HG03520 (cell line): Measurements from ENCODE around the gene PODNL1.

ENCODE experiments used
- ATAC-seq: cut with Tn5 transposase; IDR thresholded peaks from one replicate; pipeline ENCODE4 v1.9.1; 2021; ENCODE audit warnings: mild to moderate bottlenecking, moderate library complexity; ENCODE audit not compliant: unreplicated experiment

PODNL1 gene

DNA sequence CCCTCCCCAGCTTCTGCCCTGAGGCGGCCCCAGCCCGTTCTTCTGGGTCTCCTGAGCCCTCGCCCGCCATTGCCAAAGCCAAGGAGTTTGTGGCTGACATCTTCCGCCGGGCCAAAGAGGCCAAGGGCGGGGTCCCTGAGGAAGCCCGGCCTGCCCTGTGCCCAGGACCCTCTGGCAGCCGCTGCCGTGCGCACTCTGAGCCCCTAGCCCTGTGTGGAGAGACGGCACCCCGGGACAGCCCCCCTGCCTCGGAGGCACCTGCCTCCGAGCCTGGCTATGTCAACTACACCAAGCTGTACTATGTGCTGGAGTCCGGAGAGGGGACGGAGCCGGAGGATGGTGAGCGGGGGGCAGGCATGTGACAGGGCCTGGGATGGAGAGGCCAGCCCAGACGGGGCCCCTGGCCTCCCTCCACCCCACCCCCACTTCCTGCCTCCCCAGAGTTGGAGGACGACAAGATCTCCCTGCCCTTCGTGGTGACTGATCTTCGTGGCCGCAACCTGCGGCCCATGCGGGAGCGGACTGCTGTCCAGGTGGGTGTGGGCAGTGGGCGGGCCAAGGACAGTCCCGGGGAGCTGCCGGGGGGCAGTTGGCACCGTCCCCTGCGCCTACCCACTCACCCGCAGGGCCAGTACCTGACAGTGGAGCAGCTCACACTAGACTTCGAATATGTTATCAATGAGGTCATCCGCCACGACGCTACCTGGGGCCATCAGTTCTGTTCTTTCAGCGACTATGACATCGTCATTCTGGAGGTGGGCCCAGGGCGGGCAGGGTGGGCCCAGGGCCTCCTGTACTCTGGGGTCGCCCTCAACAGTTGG is 21.1 kb upstream of the PODNL1 start:
- no peak for ATAC-seq

DNA sequence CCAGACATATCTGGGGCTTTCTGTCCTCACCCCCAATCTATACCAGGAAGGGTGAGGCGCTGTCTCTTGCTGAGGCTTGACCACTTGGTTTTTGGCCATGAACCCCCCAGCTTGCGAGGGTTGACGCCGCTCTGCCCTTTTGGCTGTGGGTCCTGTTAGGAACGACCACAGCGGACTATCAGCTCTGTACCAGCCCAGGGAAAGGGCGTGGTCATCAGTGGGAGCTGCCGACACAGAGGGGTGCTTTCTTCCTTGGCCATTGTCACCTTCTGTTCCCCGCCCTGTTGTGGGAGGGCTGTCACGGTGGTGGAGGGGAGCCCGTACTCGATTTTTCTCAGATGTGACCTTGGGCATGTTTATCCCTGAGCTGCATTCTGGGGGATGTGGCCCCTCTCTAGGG is 19.8 kb upstream of the PODNL1 start:
- ATAC-seq: no peak

DNA sequence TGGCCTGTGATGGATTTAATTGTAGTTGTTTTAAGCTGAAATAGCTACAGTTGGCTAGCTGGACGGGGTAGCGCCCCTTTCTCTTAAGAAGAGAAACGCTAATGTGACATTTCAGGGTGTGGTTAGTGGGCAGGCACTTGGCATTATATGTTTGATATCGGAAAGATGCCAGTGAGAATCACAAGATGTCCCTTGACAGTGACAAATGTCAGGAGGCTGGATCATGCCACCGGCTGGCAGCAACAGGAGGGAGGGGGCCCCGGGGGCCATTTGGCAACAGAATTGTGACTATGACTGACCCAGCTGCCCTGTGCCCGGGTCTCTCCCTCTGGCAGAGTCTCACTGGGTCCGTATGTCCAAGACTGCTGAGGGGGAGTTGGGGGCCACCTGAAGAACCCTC is 18.8 kb upstream of the PODNL1 start:
- no peak for ATAC-seq

DNA sequence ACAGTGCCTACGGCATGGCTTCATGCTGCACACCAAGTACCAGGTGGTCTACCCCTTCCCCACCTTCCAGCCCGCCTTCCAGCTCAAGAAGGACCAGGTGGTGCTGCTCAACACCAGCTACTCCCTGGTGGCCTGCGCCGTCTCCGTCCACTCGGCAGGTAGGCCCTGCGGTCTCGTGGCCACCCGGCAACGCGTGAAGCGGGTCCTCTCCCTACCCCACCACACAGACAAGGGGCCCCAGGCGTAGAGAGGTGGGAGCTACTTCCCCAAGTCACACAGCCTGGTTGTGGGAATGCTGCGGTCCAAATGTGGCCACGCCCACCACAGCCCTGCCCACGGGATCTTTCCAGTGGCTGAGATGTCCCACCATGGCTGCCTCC is 18.1 kb upstream of the PODNL1 start:
- no peak for ATAC-seq

DNA sequence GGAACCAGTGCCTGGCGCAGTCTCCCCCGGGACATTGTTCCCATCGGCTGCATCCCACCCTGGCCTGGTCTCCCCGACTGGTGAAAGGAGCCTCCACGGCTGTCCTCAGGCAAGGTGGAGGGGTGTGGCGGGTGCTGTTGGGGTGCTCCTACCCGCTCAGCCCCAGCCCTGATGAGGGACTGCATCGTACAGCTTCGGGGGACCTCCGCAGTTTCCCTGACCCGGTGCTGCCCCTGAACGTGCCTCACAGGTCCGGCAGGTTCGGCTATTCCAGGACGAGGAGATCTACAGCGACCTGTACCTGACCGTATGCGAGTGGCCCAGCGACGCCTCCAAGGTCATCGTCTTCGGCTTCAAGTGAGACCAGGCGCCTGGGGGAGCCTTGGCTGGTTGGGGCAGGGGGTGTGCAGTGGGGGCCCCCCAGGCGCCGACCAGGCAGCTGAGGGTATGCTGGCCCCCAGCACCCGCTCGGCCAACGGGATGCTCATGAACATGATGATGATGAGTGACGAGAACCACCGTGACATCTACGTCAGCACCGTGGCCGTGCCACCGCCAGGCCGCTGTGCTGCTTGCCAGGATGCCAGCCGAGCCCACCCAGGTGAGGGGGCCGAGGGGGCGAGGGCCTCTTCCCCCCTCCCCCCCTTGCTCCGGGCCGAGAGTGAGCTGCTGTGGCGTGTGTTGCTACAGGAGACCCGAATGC is 17.6 kb upstream of the PODNL1 start:
- ATAC-seq: no peak

DNA sequence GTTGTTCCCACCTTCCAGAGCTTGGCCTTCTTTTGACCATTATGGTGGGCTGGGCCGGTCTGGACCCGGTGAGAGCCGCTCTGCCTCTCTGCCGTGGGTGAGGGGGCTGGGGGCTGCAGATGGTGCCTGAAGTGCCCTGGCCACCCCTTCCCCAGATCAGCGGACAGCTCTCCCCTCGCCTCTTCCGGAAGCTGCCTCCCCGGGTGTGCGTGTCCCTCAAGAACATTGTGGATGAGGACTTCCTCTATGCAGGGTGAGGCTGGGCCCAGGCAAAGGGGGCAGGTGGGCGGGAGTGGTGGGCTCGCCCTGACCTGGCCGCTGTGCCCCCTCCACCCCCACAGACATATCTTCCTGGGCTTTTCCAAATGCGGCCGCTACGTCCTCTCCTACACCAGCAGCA is 16.0 kb upstream of the PODNL1 start:
- ATAC-seq: no peak

DNA sequence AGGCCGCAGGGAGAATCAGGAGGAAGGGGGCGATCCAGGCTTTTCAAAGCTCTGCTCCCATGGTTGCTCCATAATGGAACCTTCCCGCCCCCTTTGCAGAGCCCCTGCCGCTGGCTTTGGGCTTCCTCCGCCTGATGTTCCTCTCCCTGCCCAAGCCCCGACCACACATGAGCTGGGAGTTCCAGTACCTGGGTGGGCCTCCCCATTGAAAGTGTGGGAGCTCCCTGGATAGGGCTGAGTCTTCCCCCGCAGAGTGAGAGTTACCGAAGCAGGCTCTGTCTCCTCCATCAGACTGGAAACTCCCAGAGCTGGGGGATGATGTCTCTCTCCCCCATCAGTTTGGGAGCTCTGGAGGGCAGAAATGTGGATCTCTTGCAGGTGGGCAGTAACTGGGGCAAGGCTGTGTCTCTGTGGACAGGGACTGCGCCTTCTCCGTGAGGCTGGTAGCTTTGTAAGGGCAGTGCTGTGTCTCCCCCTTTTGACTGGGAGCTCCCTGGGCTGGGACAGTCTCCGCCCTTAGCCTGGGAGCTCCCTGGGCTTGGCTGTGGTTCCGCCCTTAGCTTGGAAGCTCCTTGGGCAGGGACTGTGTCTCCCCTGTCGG is 14.8 kb upstream of the PODNL1 start:
- no peak for ATAC-seq

DNA sequence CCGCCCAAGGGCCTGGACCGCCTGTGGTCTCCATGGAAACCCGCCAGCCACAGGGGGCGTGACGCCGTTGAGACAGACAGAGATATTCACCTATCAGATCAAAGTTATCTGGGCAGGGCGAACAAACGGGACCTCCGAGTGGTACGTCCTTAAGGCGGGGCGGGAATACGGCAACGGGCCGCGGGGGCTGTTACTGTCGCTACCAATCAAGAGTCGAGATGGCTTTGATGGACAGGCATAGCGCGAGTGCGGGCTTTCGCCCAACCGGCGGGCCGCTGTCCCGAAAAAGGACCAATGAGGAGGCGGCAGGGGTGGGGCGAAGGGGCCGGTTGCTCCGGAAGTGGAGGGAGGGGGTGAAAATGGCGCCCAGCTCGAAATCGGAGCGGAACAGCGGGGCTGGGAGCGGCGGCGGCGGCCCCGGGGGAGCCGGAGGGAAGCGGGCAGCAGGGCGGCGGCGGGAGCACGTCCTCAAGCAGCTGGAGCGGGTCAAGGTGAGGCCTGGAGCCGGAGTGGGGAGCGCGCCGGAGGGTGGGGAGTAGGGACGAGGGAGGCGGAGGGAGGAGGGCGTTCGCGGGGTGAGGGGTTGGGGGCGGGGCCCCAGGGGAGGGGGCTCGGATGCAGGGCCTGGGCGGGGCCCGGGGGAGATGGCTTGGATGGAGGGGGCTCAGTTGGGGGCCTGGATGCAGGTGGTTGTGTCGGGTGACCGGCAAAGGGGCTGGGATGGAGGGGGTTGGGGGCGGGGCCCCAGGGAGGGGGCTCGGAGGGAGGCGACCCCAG is 14.1 kb upstream of the PODNL1 start, which contains the start of gene DCAF15:
DCAF15 (plus strand) TSS at position 356 of the 777 bp plus-strand sequence; CDS start at position 360, 4 bp downstream.
- ATAC-seq: peak; percentile 94

DNA sequence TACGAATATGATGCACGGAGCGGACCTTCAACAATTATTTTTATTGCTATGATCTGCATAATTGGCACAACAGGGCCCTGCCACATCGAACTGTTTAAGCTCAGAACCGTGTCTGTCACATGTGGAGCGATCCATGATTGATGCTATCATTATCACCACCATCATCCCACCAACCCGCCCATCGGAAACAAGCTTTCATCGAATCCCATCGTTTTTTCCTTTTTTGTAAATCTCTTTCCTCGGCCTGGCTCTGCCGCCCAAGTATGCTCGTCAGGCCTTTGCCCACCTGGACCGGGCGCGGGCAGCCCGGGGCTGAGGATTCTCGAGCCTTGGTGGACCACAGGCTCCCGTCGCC is 13.6 kb upstream of the PODNL1 start:
- ATAC-seq: no peak

DNA sequence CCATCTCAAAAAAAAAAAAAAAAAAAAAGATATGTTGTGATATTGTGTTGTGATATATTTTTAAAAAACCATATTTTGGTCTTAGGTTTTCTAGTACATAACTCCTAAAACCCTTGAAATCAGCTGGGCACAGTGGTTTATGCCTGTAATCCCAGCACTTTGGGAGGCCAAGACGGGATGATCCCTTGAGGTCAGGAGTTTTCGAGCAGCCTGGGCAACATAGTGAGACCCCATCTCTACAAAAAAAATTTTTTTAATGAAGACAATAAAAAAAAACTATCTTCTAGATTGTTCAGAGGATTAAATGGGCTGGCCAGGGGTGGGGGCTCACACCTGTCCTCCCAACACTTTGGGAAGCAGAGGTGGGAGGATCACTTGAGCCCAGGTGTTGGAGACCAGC is 12.8 kb upstream of the PODNL1 start:
- no peak for ATAC-seq

DNA sequence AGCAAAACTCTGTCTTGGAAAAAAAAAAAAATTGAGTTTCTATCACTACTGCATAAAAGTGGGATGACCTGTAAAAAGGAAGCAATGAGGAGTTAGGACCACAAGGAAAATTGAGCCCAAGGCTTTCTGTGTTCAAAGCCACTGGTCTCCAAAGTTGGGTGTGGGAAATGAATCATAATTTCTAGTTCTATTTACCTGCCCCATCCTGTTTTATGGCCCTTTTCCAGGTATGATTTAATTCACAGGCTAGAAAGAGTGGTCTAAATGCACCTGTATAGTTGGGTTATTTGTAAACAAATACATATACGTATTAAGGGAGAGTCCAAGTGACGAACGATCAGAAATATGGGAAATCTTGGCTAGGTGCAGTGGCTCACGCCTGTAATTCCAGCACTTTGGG is 8.2 kb upstream of the PODNL1 start:
- ATAC-seq: no peak

DNA sequence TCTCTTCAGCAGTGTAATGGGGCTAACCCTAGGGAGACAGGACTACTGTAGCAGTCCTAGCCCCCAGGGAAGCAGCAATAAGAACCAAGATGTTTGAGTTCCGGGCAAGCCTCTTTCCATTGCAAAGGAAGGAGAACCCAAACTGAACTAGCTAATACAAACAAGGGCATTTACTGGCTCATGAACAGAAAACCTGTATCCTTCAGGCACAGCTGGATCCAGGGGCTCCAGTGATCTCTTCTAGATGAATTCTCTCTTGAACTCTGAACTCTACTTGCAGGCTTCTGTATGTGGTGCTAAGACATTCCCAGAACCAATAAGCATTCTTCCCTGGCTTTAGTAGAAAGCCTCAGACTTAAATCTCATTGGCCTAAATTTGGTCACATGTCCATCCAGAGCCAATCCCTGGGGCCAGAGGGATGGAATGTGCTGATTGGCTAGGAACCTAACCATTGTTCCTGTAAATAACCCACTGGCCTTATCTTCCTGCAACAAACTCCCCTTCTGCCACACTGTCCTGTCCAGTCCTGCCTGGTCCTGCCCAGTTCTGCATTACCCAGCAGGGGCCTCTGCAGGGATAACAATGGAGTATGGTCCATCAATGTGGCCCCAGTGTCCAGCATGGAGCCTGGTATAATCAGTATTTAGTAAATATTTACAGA is 3.9 kb upstream of the PODNL1 start:
- no peak for ATAC-seq

DNA sequence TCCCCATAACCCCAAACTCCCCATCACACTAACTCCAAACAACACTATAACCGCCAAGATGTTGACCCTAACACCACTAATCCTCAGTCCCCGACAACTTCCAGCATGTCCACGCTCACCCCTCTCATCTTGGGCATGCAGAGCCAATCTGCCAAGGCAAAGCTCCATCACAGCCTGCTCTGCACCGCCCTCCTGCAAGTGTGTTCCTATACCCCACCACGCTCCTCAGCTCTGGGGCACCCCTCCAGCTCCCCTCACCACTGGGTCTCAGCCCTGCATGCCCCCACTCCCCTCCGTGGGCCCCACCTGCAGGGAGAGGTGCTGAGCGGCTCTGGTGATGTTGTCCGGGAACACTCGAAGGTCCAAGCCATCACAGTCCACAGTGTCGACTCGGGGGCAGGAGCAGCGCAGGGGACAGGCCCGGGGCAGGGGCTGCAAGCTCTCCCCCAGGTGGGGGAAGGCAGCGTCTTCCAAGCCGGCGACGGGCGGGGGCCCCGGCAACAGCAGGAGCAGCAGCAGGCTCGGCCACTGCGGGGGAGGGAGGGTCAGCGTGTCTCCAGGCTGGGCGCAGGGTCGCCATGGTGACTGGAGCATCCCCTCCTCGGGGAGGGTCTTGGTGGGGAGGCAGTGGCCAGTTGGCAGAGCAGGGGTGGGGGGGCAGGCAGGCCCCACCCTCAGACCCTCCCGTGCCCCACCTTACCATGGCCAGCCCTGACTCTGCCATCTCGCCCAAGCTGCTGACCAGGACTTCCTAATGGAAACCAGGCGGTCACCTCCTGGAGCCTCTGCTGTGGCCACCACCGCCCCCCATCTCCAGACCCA is 527 bp downstream of the PODNL1 start:
- no peak for ATAC-seq

DNA sequence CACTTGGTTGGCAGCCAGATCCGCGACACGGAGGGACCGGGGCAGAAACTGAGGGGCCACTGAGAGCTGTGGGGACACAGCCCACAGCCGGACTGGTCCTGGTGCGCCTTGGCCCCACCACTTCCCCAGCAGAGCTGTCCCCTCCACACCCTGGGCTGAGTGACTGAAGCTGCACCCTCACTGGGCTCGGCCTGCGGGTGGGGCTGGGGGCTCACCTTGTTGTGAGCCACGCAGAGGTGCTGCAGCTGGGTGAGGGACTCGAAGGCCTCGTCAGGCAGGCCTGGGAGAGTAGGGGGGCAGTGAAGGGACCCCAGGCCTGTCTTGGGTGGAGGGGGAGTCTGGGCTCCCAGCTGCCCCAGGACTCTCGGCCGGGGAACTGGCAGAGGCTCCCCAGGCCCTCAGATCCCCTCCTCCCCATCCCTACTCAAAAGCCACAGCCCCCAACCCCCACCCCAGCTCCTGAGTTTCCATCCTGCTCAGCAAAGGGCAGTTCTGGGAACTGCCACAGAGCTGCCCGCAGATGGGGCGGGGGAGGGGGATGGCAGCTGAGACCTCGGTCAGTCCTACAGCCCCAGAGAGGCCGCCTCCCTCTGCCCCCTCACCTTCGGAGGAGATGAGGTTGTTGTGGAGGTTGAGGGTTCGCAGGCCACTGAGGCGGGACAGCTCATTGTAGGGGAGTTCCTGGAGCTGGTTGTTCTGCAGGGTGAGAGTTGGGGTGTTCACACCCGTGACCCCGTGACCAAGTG is 2.3 kb downstream of the PODNL1 start:
- ATAC-seq: no peak

DNA sequence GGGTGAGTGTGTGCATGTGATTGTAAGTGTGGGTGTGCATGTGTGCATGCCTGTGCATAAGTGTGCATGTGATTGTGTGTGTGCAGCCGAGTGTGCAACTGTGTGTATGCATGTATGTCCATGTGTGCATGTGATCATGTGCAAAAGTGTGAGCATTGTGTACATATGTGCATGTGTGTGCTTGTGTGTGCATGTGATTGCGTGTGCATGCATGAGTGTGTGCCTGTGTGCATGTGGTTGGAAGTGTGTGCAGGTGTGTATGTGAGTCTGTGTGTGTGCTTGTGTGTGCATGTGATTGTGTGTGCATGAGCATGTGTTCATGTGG is 3.5 kb downstream of the PODNL1 start:
- ATAC-seq: no peak

DNA sequence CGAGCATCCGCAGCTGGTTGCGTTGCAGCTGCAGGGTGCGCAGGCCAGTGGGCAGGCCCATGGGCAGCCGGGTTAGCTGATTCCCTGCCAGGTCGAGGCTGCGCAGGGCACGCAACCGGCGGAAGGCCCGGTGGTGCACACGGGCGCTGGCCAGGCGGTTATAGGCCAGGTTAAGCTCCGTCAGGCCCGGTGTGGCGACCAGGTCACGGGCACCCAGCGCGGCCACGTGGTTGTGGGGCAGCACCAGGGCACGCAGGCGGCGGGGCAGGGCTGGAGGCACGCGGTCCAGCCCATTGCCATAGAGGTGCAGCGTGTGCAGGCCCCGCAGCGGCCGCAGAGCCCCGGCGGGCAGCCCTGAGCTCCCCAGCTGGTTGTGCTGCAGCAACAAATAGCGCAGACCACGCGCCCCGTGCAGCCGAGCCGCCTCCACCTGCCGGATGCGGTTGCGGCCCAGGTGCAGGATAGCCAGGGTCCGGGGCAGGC is 5.3 kb downstream of the PODNL1 start:
- no peak for ATAC-seq

DNA sequence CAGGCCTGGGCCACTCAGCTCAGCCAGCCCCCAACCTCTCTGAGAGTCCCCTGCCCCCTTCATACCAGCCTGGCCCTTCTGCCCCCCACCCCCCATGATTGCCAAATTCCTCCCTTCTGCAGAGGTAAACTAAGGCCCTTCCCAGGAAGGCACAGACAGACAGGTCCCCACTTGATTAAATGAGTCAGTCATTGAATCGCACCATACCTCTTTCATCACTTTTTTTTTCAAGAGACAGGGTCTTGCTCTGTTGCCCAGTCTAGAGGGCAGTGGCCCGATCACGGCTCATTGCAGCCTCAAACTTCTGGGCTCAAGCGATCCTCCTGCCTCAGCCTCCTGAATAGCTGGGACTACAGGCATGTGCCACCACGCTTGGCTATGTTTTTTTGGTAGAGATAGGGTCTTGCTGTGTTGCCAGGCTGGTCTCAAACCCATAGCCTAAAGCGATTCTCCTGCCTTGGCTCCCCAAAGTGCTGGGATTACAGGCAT is 6.0 kb downstream of the PODNL1 start:
- ATAC-seq: no peak

DNA sequence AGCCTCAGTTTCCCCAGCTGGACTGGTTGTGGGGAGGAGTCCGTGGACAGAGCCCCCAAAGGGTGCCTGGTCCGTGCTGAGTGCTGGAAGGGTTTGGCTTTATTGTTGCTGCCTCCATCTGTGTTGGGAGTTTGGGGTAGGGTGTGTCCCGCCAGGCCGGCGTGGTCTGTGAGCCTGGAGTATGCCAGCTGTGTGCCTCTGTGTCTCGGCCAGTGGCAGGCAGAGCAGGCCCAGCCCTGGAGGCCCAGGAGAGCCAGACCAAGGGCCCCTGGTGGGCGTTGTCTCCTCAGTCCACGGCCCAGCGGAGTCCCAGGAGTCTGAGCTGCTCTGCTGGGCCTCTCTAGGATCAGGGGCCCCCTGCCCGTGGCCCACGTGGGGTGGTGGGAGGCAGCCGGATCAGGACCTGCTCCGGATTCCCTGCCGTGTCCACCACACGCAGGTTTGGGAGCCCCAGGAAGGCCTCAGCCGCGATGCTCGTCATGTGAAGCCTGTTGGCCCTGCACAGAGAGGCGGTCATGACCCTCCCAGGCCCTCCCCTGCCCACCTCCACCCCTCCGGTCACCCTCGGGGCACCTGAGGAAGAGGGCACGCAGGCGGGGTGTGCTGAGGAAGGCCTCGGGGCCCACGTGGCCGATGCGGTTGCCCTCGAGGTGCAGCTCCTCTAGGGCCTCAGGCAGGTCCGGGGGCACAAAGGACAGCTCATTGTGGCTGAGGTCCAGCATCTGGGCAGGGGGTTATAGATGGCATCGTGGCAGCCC is 6.6 kb downstream of the PODNL1 start:
- ATAC-seq: no peak
